Measurements from ENCODE around the gene ARHGEF28.

The ARHGEF28 gene

GRCh38 chr5:73862796-73863195 lies 236.8 kb downstream of the ARHGEF28 start:
- Histone ChIP-seq H3K79me2 (ENCODE audit: control insufficient read depth, low read length) (no peaks in the 10 kb centered on the region), H3K4me3 (ENCODE audit: low read length) (no peak overlapping the region), H3K36me3 (ENCODE audit: control insufficient read depth, low read length) (no peaks in the 10 kb centered on the region), H3K4me1 (ENCODE audit: control insufficient read depth, low read length) (no peaks in the 10 kb centered on the region), H3K9me2 (replicated peaks; ENCODE audit: control insufficient read depth, low read length) (no peaks in the 10 kb centered on the region), H3K4me2 (ENCODE audit: low read length) (no peak overlapping the region), H3K27me3 (ENCODE audit: control insufficient read depth, low read length) (0 out of 2 replicates have a peak, but pooled peaks cover 2% of the 10 kb centered on the region), H3F3A (ENCODE audit: control insufficient read depth, insufficient read depth) (no peaks in the 10 kb centered on the region), H3K27ac (ENCODE audit: low read depth, low read length) (no peak overlapping the region), H3K9me3 (ENCODE audit: control insufficient read depth, insufficient read depth, low read length) (no peaks in the 10 kb centered on the region), H4K20me1 (ENCODE audit: control insufficient read depth, insufficient read depth, low read depth, low read length) (no peaks in the 10 kb centered on the region)
- TF ChIP-seq EZH2phosphoT487 (IDR thresholded peaks at IDR 0.05; ENCODE audit: borderline replicate concordance, low read length) (no peak), CTCF (IDR thresholded peaks at IDR 0.05; ENCODE audit: low read depth, low read length, poor library complexity, severe bottlenecking) (no peak)

GRCh38 chr5:73863876-73864275 lies 237.9 kb downstream of the ARHGEF28 start:
- no peaks in the 10 kb centered on the region for H3K9me2 ChIP-seq (replicated peaks; ENCODE audit: control insufficient read depth, low read length)
- no peak overlapping the region for H3K27ac ChIP-seq (ENCODE audit: low read depth, low read length)
- H3K9me3 ChIP-seq (ENCODE audit: control insufficient read depth, insufficient read depth, low read length): no peaks in the 10 kb centered on the region
- no peaks in the 10 kb centered on the region for H3K79me2 ChIP-seq (ENCODE audit: control insufficient read depth, low read length)
- no peaks in the 10 kb centered on the region for H3K36me3 ChIP-seq (ENCODE audit: control insufficient read depth, low read length)
- no peaks in the 10 kb centered on the region for H3F3A ChIP-seq (ENCODE audit: control insufficient read depth, insufficient read depth)
- H3K4me2 ChIP-seq (ENCODE audit: low read length): no peak overlapping the region
- no peak overlapping the region for H3K4me3 ChIP-seq (ENCODE audit: low read length)
- H4K20me1 ChIP-seq (ENCODE audit: control insufficient read depth, insufficient read depth, low read depth, low read length): no peaks in the 10 kb centered on the region
- H3K27me3 ChIP-seq (ENCODE audit: control insufficient read depth, low read length): 0 out of 2 replicates have a peak, but pooled peaks cover 2% of the 10 kb centered on the region
- H3K4me1 ChIP-seq (ENCODE audit: control insufficient read depth, low read length): no peaks in the 10 kb centered on the region
- no peak for TF ChIP-seq CTCF (IDR thresholded peaks at IDR 0.05; ENCODE audit: low read depth, low read length, poor library complexity, severe bottlenecking)
- no peak for TF ChIP-seq EZH2phosphoT487 (IDR thresholded peaks at IDR 0.05; ENCODE audit: borderline replicate concordance, low read length)

DNA sequence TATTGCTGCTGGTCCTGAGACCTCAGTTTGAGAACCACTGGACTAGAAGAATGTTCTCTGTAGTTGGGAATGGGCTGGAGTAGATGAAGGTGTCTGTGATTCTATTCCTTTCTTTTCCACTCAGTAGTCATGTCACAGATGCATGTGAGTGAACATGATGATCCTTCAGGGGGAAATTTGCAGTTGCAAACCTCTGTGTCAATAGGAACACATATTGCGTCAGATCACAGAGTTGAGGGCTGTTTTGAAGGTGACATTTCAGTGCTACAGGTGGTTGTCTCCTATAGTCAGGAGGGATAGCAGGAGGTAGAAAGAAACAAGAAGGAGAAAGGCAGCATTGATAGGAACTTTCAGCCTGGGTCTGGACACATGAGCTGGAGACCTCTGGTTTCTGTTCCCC lies 239.3 kb downstream of the ARHGEF28 start:
- no peaks in the 10 kb centered on the region for H3K9me2 ChIP-seq (replicated peaks; ENCODE audit: control insufficient read depth, low read length)
- no peak overlapping the region for H3K27ac ChIP-seq (ENCODE audit: low read depth, low read length)
- no peak overlapping the region for H3K4me2 ChIP-seq (ENCODE audit: low read length)
- no peak overlapping the region for H3K4me3 ChIP-seq (ENCODE audit: low read length)
- H3K9me3 ChIP-seq (ENCODE audit: control insufficient read depth, insufficient read depth, low read length): no peaks in the 10 kb centered on the region
- no peaks in the 10 kb centered on the region for H3K4me1 ChIP-seq (ENCODE audit: control insufficient read depth, low read length)
- no peak for TF ChIP-seq EZH2phosphoT487 (IDR thresholded peaks at IDR 0.05; ENCODE audit: borderline replicate concordance, low read length)
- TF ChIP-seq CTCF (IDR thresholded peaks at IDR 0.05; ENCODE audit: low read depth, low read length, poor library complexity, severe bottlenecking): no peak
- H4K20me1 ChIP-seq (ENCODE audit: control insufficient read depth, insufficient read depth, low read depth, low read length): no peaks in the 10 kb centered on the region
- 0 out of 2 replicates have a peak, but pooled peaks cover 2% of the 10 kb centered on the region for H3K27me3 ChIP-seq (ENCODE audit: control insufficient read depth, low read length)
- H3K79me2 ChIP-seq (ENCODE audit: control insufficient read depth, low read length): no peaks in the 10 kb centered on the region
- H3F3A ChIP-seq (ENCODE audit: control insufficient read depth, insufficient read depth): no peaks in the 10 kb centered on the region
- H3K36me3 ChIP-seq (ENCODE audit: control insufficient read depth, low read length): no peaks in the 10 kb centered on the region

Measured in DOHH2 (cell line).